ENCODE data around the gene PALLD.
"Not testable (repeated sequence)": the region's sequence is repeated elsewhere in the genome, so short reads cannot be mapped to it uniquely, and the experiment has no call there.

Gene PALLD

DNA sequence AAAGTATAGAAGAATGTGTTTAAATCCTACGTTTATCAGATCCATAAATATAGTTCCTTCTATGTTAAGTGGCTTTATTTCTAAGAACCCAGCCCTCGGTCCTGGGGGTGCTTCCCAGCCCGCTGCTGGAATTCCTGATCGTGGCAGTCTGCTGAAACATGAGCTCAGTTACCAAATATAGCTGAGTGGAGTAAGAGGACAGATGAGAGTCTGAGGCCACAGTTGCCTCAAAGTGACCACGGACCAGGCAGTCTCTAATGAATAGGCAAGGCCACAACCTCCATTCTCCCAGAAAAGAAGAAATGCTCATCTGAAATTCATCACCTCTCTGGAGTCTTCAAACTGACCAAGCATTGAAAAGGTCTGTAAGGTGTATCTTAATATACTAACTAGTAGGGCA lies at the start of gene PALLD:
Gene PALLD, plus strand, starts transcription at position 219 of the 400 bp plus-strand sequence.
- no peak for DNase-seq

DNA sequence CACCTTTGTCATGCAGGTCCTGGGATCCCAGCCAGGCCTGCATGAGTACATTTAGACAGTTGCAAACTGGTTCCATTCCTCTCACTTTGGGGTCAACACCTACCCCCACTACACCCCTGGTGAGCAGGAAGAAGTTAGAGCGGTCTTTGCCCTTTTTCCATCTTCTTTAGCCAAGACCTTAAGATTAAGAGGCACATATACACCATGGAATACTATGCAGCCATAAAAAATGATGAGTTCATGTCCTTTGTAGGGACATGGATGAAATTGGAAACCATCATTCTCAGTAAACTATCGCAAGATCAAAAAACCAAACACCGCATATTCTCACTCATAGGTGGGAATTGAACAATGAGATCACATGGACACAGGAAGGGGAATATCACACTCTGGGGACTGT lies 47.8 kb upstream of the PALLD start:
- DNase-seq, result not testable (repeated sequence)

DNA sequence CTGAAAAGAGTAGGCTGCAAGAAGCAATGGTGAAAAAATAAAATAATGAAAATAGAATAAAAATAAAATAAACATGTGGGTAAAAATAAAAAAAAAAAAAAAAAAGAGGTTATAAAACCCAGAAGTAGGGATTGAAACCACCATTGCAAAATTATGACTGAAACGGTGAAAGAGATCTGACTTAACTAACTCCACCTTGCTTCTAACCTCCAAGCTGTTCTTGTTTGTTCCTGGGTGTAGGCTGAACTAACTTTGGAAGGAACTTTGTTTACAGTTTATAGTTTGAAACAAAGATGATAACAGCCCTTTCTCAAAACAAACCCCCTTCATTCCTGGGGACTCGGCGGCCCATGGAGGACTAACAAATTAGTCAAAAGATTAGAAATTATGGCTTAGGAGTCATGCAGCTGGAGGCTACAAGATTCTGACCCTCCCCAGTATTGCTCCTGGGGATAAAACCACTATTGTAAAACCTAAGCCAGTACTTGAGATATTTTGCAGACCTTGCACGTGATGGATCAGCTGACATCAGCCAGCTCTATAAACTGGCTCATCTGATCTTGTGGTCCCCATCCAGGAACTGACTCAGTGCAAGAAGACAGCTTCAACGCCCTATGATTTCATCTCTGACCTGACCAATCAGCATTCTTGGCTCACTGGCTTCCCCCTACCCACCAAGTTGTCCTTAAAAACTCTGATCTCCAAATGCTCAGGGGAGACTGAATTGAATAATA lies 47.0 kb upstream of the PALLD start:
- peak; percentile 87 for DNase-seq

DNA sequence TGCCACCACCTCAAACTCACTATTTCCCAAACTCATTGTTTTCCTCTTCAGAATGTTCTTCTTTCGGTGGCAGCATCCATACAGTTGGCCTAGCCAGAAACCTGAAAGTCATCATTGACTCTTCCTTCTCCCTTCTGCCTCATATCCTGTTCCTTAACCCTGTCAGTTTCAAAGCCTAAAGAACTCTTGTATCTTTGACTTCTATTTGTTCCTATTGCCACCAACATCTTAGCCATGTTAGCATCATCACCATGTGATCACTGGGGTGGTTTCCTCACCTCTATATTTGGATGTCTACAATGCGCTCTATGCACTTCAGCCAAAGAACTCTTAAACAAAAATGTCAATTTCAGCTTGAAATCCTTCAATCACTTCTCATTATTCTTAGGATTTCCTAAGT lies 45.5 kb upstream of the PALLD start:
- peak; percentile 18 for DNase-seq

DNA sequence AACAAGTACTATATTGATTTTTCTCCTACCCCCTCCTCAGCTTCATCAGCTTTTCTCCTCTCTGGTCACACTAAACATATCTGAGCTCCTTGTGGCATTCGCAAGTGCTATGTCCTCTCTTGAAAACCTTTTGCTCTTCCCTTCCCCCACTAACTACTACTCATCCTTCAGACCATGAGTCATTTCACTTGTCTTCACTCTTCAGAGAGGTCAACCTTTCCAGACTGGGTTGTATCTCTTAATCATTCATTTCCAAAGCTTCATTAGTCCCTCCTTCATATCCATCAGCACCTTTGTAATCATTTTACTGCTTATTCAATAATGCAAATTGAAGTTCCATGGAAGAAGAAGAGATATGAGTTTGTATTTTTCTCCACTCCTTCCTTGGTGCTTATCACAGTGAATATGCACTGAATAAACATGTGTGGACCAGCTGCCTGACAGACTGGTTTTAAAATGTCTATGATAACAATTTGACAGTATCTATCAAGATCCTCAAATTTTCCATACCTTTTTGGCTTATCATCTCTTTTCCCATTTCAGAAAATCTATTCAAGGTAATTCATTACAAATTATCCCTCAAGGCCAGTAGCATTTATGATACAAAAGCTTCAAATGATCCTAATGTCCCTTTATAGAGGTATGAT lies 45.0 kb upstream of the PALLD start:
- peak; percentile 87 for DNase-seq

DNA sequence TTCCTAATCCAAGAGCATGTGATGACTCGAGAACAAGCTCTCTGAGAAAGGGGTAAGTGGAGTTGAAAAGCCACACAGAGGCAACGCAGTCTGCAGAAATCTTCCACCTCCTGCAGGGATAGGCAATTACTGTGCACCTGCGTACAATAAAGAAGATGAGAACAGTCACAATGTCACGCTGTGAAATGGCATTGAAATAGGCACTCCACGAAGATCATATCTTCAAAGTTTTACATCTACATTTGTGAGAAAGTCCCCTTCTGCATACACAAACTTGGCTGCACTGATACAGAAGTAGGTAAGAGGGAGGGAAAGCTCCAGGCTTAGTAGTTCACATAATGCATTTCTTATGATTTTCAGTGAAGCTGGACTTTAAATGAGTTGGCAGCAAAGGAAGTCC lies 43.7 kb upstream of the PALLD start:
- no peak for DNase-seq

DNA sequence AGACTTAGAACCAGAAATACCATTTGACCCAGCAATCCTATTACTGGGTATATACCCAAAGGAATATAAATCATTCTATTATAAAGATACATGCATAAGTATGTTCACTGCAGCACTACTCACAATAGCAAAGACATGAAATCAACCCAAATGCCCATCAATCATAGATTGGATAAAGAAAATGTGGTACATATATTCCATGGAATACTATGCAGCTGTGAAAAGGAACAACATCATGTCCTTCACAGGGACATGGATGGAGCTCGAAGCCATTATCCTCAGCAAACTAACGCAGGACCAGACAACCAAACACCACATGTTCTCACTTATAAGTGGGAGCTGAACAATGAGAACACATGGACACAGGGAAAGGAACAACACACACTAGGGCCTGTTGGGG lies 38.6 kb upstream of the PALLD start:
- DNase-seq, result not testable (repeated sequence)

DNA sequence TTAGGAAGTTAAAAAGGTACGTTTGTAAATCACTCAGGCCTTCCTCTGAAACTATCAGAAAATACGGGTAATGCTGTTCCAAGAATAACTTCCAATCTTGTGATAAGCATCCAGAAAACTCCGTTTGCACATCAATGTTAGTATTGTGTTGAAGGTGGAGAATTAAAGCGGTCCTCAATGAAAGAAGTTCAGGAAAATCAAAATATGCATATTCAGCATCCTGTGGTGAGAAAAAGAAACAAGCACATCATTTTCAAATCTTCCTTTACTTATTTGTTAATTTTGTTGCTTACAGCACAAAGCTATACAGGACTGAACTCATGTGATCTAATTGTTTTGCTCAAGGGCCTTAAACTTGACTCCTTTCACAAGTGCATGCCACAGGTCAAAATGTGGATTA lies 35.0 kb upstream of the PALLD start:
- DNase-seq, result no peak

DNA sequence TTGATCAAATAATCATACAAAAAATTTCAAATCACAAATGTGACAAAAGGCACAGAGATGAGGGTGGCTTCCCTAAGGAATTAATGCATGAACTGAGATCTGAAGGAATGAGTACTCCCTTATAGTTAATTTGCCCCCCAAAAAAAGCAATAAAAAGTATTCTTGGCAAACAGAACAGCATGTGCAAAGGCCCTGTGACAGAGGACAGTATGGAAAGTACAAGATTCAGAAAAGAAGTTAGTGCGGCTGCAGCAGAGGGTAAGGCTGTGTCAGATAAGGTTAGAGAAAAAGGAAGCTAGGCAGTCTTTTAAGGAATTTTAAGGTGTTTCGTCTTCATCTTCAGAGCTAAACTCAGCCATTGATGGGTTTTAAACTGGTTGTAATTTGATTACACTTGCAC lies 23.9 kb upstream of the PALLD start:
- no peak for DNase-seq

DNA sequence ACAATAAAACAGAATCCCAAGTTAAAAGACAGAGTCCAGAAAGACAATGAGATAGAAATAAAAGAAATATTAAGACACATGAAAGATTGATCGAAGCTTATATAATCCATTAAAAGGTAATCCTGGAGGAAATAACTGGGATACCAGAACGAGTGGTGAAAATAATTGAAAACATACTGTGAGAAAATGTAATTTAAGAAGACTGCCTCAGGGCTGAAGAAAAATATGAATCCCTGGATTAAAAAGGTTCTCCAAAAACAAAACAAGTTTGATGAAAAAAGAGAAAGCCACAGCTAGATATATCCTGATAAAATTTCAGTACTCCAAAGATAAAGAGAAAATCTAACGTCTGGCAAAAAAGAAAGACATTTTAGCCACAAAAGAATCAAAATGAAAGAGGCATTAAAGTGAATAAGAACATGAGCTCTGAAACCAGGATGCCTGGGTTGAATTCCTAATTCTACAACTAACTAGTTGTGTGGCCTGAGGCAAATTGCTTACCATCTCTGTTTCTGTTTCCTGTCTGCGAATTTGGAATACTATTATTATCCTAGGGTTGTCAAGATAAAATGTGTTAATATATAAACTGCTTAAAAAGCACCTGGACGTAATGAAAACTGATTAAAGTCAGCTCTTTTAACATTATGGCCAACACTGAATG lies 22.1 kb upstream of the PALLD start:
- no peak for DNase-seq

DNA sequence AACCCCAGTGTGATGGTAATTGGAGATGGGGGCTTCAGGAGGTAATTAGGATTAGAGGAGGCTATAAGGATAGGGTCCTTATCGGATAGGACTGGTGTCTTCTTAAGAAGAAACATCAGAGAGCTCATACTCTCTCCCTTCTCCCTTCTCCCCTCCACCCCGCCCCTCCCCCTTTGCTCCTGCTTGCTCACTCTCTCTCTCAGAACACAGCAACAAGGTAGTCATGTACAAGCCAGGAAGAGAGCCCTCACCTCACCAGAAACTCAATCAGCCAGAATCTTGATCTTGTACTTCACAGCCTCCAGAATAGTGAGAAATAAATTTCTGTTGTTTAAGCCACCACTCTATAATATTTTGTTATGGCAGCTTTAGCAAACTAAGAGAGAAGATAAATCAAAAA lies 21.1 kb upstream of the PALLD start:
- no peak for DNase-seq

DNA sequence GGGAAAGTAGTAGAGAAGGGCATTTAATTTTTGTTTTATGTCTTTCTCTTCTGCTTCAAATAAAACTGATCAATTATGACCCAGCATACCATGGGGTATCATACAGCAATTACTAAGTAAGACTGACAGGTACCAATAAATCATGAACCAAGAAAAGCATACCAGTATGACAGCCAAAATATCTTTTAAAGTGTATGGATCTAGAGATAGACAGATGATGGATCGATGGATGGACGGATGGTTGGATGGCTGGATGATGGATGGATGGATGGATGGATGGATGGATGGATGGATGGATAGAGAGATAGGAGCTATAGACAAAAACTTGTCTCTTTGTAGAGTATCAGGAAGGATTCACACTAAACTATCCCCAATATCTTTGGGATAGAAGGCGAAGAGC lies 18.0 kb upstream of the PALLD start:
- DNase-seq, result peak; percentile 9

DNA sequence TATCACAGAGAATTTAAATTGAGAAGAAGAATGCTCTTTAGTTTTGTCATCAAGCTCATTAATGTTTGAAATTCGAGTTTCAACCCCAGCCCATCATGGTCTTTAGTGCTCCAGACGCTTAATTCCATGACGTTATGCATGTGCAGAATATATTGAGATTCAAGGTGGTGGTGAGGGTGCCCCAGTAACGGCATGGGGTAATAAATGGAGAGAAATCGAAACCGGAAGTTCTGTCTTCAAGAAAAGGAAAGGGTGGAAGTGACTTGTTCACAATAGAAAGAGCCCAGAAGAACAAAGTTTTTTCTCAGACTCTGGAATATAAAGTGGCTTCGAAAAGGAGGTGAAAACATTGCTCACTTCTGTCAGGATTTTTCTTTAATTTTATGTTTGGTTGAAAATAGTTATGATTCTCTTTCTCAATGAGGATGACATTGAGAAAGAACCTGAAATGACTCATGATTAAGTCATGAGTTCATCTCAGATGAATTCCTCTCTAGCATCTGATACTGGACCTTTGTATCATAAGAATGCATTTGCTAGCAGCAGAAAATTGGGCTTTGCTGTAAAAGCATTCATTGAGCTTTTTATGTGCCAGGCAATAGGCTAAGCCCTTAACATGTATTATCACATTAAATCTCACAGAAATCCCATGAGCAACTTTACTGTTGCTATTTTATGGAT lies 15.8 kb upstream of the PALLD start:
- DNase-seq, result peak; percentile 85

DNA sequence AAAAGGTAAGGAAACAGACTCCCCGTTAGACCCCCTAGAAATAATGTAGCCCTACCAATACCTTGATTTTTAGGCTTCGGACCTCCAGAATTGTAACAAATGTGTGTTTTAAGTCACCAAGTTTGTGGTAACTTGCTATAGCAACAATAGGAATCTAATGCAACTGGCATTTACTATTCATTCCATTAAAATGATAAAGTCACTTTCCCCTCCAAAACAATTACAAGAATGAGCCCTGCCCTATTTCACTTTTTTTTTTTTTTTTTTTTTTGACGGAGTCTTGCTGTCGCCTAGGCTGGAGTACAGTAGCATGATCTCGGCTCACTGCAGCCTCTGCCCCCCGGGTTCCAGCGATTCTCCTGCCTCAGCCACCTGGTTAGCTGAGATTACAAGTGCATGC lies 13.0 kb upstream of the PALLD start:
- peak; percentile 82 for DNase-seq

DNA sequence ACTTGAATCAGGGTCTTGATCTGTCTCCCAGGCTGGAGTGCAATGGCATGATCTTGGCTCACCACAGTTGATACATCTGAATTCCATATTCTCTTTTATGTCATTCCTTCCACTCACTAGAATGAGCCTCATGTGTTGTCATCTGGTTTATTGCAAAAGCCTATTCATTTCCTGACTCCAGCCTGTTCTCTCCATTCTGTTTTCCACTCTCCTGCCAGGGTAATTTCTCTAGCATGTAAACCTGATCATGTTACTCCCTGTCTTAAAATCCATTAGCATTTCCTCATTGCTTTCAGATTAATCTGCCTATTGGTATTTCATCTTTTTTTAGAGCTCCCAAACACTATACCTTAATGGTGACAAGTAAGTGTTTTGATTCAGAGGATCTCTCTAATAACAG lies 12.2 kb upstream of the PALLD start:
- peak; percentile 85 for DNase-seq

DNA sequence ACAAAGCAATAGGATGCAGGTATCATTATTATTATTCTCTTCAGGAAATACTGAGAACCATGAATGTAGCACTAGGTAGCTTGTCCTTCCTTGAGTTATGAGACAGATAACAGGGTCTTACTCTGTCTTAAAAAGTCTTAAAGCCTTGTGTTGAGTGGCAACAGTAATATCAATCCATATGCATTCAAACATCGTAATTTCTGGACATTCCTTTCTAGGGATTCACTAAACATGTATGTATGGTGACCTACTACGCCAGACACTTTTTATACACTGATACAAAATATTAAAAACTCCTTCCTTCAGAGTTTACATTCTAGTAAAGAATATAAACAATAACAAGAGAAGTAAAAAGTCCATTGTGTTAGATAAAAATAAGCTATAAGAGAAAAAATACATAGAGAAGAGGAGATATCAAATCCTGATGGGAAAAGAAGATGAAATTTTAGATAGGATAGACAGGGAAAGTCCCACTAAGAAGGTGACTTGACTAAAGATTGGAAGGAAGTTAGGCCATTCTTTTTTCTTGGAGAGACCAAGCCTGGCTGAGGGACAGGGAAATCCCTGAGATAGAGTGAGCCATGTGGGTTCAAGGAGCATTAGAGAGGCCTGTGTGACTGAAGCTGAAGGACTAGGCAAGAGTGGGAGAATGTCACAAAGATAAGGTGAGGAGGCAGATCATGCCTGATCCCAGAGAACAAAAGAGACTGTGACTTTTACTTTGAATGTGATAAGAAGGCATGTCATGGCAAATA lies 11.5 kb upstream of the PALLD start:
- peak; percentile 32 for DNase-seq

DNA sequence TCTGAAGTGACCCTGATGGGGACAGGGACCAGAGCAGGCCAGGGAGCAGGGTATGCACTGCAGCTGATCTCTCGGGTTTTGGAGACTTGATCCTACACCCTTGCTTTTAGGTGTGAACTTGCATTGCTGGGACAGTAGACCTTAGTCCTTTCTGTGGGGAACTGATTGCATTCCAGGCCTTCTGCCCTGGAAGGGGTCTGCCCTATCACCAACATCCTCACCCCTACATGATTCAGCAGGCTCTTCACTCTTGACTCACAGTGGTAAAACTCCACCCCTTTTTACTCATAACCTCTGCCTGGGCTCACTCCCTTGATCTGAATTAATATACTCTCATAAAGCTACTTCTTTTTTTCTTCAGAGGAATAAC lies 10.0 kb upstream of the PALLD start:
- peak; percentile 88 for DNase-seq

DNA sequence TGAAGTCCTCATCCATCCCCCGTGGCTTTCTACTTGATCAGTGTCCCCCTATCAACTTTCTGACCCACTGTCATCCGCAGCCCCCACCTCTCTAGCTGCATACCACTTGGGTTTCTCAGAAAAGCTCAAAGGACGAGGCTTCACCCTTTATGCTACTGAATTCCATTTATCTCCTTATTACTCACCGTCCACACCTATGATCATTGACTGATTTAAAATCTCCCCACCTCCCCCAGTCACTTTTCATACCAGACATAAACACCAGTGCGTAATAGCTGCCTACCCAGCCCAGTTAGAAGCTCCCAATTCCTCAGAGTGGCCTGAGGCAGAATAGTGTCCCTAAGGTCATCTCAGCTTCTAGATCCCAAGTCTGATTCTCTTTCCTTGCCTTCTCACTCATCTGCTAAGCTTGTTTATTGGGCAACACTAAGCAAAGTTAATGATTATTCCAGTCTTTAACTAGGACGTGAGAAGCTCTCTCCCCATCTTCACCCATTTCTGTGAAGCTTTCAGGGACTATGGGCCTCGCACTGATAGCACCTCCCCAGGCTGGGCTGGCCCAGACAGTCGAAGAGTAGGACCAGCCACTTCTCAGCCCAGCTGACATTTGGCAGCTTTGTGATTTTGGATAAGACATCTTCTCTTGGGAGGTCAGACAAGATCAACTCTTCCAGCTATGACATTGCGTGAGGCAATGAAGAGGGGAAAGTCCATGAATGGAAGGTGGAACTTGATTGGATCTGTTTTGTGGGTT lies 9.4 kb upstream of the PALLD start:
- peak; percentile 78 for DNase-seq

DNA sequence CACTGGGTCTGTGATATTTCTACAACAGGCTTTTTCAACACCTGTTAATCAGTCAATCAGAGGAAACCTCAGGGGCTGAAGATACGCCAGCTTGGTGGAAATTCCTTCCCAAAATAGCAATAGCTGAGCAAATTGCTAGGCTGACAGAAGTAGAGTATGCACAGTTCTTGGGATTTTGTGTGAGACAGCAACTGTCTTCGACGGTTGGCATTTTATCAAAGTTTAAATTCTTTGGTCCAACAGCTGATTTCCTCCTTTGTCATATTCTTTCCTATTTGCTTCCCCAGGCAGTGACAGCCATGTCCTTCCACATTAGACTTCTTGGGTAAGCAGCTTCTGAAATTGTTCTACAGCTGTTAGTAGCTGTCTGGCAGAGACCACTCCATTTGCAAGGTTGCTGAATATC lies 8.0 kb upstream of the PALLD start:
- no peak for DNase-seq

DNA sequence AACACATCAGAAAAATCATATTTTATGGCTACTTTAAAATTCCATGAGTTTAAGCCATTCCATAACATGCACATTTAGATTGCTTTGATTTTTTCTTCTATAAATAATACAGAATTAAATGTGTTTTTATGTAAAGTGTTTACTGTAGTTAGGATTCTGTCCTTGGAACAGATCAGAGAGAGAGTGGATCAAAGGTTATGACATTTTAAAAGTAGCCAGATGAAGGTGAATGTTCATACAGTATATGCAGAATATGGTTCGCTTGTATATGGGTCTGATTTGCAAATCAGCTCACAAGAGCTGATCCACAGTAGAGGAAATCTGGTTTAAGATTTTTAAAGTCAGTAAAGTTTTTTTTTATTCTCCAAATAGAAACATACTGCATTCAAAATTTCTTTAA lies 7.2 kb upstream of the PALLD start:
- DNase-seq, result no peak

DNA sequence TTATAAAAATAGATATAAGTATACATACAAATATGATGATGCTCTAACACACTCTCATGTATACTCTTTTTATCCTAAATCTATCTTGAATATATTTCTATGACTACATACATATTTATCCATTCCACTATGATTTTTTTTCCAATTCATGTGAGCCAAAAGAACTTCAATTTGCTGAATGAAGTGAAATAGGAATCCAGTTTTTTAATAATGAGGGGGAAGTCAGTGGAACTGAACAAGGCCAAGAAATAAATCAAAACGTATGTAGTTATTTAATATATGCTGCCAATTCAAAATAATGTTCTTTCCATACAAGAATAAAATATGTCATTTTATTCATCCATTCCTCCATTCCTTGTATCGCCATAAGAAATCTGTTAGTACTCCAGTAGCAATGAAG lies 6.1 kb upstream of the PALLD start:
- DNase-seq, result no peak

DNA sequence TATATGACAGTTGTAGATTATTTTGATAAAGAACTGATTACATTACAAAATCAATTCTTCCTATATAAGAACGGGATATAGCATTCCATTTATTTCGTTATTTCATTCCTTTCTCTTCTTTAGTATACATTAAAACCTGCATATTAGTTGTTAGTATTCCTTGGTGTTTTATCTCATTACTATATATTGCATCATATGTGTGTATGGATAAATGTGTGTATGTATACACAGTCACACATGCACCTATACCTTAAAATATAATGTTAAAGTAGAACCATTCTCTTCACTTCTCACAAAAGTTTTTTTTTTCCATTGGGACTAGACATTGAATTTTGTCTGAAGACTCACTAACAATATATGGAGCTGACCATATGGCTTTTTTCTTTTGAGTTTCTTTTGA lies 5.3 kb upstream of the PALLD start:
- DNase-seq, result no peak

All from EL (cell line).